ENCODE data around the gene TIMP3. TPM values are rescaled to one million over a fixed set of nuclear protein-coding genes. Genes with fewer than 3 reads are reported as not detected.
A peak's percentile ranks its signal among the peaks of the same experiment; 100 is the strongest.

The TIMP3 gene
- total RNA-seq, 4 donors from 2014 or later = 560 to 818 (median 738) TPM

GRCh38 chr22:32832174-32832573 lies 30.7 kb downstream of the TIMP3 start:
- peaks cover 0 to 59% of the 10 kb centered on the region in 2 donors for H3K36me3 ChIP-seq
- no peaks in the 10 kb centered on the region for H3K9me3 ChIP-seq
- H3K4me3 ChIP-seq = no peak overlapping the region
- ATAC-seq = no peak
- WGBS, 2 donors (ENCODE audit: low coverage in 1 of 2) = 15 to 16% methylated on average over 4 of the region's 4 CpGs
- TF ChIP-seq POLR2A (IDR thresholded peaks at IDR 0.05) = no peak
- TF ChIP-seq EP300 (IDR thresholded peaks at IDR 0.05) = no peak
- TF ChIP-seq CTCF (IDR thresholded peaks at IDR 0.05) = no peak
- TF ChIP-seq POLR2AphosphoS5 (IDR thresholded peaks at IDR 0.05) = no peak
- no peaks in the 10 kb centered on the region for H3K27me3 ChIP-seq
- H3K27ac ChIP-seq = peak overlapping the region in 3 of 4 donors; percentile 74 to 86 (median 80)
- peaks cover 44 to 100% (median 80%) of the 10 kb centered on the region in 3 donors for H3K4me1 ChIP-seq

DNA sequence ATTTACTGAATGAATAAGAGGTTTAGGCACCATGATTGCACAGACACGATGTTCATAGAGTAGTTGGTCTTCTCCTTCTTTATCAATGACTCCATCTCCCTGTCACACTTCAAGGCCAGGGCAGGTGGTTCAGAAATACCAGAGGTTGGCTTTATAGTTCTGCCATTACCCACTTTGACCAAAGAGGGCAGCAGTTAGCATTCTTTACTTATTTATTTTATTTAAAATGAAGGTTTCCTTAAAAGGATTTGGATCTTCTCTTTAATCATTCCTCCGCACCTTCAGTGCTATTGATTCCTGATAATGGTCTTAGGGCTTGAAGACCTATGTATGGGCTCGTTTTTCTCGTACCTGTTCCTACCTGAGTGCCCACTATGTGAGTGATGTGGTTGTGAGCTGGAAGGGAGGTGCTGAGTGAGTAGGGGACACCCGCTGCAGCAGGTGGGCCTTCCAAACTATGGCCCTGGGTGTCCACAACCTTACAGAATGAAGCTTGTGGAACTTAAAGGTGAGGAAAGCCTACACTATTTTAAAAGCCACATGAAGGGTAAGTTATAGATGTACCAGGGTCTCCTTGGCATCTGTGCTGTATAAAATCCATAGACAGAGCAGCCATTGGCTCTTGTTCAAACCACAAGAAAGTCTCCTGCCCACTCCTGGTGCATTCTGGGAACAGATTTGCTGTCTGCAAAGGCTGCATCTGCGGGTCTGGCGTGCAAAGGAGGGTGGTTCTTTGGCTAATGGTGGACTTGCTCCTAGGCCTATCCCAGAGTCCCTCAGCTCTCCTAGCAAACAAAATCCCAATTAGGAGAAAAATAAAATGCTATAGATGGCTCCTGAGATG lies 35.0 kb downstream of the TIMP3 start:
- Histone ChIP-seq H3K4me1 (peaks cover 15 to 100% (median 75%) of the 10 kb centered on the region in 3 donors), H3K9me3 (no peaks in the 10 kb centered on the region), H3K4me3 (no peak overlapping the region), H3K36me3 (peaks cover 0 to 62% of the 10 kb centered on the region in 2 donors), H3K27me3 (no peaks in the 10 kb centered on the region), H3K27ac (peak overlapping the region in 3 of 4 donors; percentile 73 to 80 (median 74))
- ATAC-seq = no peak
- TF ChIP-seq POLR2AphosphoS5 (IDR thresholded peaks at IDR 0.05) = no peak
- peak; percentile 31 to 49 (median 36) for TF ChIP-seq CTCF (IDR thresholded peaks at IDR 0.05)
- WGBS, 2 donors (ENCODE audit: low coverage in 1 of 2) = 58 to 65% methylated on average over 6 to 7 of the region's 7 CpGs

DNA sequence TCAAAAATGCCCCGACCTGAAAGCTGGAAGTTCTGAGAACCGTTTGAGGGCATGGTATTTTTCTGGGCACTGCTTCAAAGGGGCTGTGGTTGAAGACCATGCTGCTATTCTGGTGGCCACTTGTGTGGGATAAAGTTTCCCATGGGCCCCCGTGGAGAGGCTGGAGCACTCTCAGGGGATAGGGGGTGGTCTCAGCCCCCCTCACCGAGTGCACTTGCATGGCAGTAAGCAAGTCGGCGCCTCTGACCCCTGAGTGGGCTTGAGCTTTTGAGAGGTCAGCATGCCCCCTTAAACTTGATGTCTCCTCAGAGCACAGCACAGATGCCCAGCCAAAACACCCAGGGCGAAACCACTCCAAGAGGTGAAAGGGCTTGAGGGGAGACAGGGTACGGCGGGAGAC lies 35.6 kb downstream of the TIMP3 start:
- H3K36me3 ChIP-seq = peaks cover 0 to 66% of the 10 kb centered on the region in 2 donors
- WGBS, 2 donors (ENCODE audit: low coverage in 1 of 2) = 60 to 71% methylated on average over 1 to 2 of the region's 9 CpGs

DNA sequence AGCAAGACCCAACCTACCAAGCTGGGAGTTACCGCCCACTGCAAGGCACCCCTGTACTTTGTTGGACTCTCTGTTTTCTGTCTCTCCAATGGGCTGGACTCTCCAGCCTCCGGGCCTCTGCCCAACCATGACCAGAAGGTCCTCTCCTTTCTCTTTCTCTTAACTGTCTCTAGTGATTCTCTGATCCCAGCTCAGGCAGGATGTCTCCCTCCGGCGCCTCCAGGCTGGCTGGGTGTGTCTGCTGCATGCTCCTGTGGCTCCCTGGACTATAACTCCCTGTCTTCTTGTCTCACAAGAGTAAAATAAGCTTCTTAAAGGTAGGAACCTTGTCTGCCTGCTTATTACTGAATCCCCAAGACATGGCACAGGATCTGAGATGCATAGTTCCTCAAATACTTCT lies 36.3 kb downstream of the TIMP3 start:
- ATAC-seq = no peak
- peaks cover 0 to 64% of the 10 kb centered on the region in 2 donors for H3K36me3 ChIP-seq
- H3K4me3 ChIP-seq = no peak overlapping the region
- WGBS, 2 donors (ENCODE audit: low coverage in 1 of 2) = 60 to 80% methylated on average over 1 to 2 of the region's 4 CpGs
- H3K4me1 ChIP-seq = peaks cover 10 to 100% (median 77%) of the 10 kb centered on the region in 3 donors
- H3K27ac ChIP-seq = peak overlapping the region in 3 of 4 donors; percentile 73 to 80 (median 74)
- H3K9me3 ChIP-seq = no peaks in the 10 kb centered on the region
- H3K27me3 ChIP-seq = no peaks in the 10 kb centered on the region
- no peak for TF ChIP-seq EP300 (IDR thresholded peaks at IDR 0.05)
- no peak for TF ChIP-seq CTCF (IDR thresholded peaks at IDR 0.05)
- TF ChIP-seq POLR2AphosphoS5 (IDR thresholded peaks at IDR 0.05) = no peak
- TF ChIP-seq POLR2A (IDR thresholded peaks at IDR 0.05) = no peak

More for the DNA sequence above, 35.6 kb downstream of the TIMP3 start:
- ATAC-seq = no peak
- Histone ChIP-seq H3K4me1 (peaks cover 10 to 100% (median 74%) of the 10 kb centered on the region in 3 donors), H3K27me3 (no peaks in the 10 kb centered on the region), H3K9me3 (no peaks in the 10 kb centered on the region), H3K27ac (peak overlapping the region in 3 of 4 donors; percentile 73 to 80 (median 74)), H3K4me3 (no peak overlapping the region)
- no peak for TF ChIP-seq POLR2A (IDR thresholded peaks at IDR 0.05)
- no peak for TF ChIP-seq POLR2AphosphoS5 (IDR thresholded peaks at IDR 0.05)
- no peak for TF ChIP-seq CTCF (IDR thresholded peaks at IDR 0.05)
- no peak for TF ChIP-seq EP300 (IDR thresholded peaks at IDR 0.05)

Measured in gastroesophageal sphincter (tissue), 4 donors.